ENCODE measurements around the gene SLC16A13.
"Not testable (repeated sequence)": the region's sequence is repeated elsewhere in the genome, so short reads cannot be mapped to it uniquely, and the experiment has no call there.

The SLC16A13 gene, protein sequence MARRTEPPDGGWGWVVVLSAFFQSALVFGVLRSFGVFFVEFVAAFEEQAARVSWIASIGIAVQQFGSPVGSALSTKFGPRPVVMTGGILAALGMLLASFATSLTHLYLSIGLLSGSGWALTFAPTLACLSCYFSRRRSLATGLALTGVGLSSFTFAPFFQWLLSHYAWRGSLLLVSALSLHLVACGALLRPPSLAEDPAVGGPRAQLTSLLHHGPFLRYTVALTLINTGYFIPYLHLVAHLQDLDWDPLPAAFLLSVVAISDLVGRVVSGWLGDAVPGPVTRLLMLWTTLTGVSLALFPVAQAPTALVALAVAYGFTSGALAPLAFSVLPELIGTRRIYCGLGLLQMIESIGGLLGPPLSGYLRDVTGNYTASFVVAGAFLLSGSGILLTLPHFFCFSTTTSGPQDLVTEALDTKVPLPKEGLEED

DNA sequence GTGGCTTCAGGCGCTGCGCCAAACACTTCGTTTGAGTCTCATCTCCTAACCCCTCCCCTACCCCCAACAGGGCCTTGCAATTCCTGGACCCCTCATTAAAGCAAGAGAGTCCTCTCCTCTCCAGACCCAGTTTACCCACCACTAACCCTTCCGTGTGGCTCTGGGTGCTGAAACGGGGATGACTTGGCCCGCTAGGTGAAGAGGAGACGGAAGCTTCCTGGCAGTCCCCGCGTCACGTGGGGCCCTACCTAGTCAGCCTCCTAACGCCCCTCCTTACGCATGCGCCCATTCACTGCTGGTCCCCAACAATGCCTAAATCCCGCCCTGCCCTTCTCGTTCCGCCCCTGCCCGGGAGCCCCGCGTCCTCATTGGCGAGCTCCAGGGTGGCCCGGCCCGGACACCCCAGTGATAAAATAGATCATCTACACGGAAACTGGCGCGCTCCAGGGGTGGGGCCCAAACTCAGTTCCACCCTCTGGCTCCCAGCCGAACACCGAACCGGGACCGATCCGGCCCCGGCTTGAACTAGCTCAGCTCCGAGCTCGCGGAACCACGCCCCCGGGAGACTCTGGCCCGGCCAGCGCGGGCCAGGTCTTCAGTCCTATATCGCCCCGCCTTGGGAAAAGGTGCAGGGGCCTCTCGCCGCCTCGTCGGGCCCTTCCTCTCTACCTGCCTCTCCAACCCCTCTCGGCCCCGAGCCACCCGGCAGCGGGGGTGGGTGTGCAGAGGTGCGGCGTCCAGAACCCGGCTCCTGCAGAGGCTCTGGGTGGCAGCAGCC lies at the start of gene SLC16A13:
TSS of gene SLC16A13 (plus strand) at position 425 of the 778 bp plus-strand sequence. CDS start 368 bp downstream, outside the sequence.
- H3K4me3 ChIP-seq (ENCODE audit: low read depth, low read length) = peak within 1 kb of the TSS; percentile 76
- DNase-seq (ENCODE audit: low read depth) = peak; percentile 80

DNA sequence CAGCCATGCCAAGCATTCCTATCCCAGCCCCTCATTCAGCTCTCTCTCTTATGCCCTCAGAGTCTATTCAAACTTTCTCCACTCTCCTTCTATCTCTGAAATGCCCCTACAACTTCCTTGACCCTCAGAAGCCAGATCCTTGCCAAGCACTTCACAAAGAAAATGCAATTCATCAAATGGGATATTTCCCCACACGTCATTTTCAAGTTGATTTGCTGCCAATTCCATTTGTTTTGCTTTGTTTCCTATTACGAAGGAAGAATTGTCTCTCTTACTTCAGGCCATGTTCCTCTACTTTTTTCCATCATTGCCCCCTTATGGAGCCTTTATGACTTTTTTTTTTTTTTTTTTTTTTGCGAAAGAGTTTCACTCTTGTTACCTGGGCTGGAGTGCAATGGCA lies 49.1 kb upstream of the SLC16A13 start:
- no peak for DNase-seq (ENCODE audit: low read depth)
- H3K4me3 ChIP-seq (ENCODE audit: low read depth, low read length) = no peak overlapping the region

- no peak overlapping the region for H3K4me3 ChIP-seq (ENCODE audit: low read depth, low read length)
These were observed 46.0 kb upstream of the SLC16A13 start for GRCh38 chr17:6989779-6990178.

GRCh38 chr17:6993613-6994056 lies 42.2 kb upstream of the SLC16A13 start:
- not testable (repeated sequence) for DNase-seq (ENCODE audit: low read depth); H3K4me3 ChIP-seq (ENCODE audit: low read depth, low read length)

More at GRCh38 chr17:6989779-6990178, 46.0 kb upstream of the SLC16A13 start:
- no peak for DNase-seq (ENCODE audit: low read depth)

DNA sequence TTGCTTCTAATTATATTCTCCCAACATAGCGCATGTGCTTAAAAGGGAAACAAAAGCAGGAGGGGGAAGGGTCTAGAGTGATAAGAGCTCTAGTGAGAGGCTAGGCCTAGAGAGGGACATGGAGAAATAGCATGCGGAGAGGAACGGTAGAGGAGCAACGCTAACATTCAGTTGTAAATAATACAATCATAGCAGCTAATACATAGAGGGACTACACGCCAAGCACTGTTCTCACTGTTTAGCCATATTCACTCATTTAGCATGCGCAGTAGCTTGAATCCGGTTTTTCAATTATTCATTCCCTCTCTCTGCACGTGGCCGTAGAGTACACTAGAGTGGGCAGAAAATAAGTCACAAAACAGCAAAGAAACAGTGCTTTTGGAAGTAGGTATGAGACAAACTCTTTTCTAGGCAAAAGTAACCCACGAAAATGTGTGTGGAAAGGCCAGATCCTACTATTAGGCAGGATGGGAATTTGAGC lies 41.7 kb upstream of the SLC16A13 start:
- no peak for DNase-seq (ENCODE audit: low read depth)

DNA sequence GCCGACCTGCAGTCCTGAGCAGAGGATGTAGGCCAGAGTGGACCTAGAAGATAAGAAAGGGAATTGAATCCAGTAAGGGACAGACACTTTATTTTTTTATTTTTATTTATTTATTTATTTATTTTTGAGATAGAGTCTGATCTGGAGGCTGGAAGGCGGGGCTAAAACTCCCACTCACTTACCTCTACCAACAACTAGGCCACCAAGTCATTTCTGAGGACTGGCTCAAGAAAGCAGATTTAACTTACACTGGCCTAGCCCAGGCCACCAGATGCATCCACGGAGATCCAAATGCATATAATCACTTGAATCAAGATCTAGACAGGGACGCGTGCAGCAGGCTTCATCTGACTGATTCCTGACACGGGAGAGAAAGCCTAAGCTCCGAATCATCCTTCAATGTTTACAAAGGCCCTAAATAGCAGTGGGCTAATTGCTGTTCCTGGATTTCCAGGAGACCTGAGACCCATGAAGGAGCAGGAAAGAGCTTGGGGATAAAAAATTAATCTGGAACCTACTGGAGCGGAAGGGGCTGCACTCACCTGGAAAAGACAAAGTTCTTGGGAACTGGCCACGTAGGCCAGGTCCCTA lies 41.1 kb upstream of the SLC16A13 start:
- no peak for DNase-seq (ENCODE audit: low read depth)
- no peak overlapping the region for H3K4me3 ChIP-seq (ENCODE audit: low read depth, low read length)

More for the DNA sequence above, 41.7 kb upstream of the SLC16A13 start:
- no peak overlapping the region for H3K4me3 ChIP-seq (ENCODE audit: low read depth, low read length)

DNA sequence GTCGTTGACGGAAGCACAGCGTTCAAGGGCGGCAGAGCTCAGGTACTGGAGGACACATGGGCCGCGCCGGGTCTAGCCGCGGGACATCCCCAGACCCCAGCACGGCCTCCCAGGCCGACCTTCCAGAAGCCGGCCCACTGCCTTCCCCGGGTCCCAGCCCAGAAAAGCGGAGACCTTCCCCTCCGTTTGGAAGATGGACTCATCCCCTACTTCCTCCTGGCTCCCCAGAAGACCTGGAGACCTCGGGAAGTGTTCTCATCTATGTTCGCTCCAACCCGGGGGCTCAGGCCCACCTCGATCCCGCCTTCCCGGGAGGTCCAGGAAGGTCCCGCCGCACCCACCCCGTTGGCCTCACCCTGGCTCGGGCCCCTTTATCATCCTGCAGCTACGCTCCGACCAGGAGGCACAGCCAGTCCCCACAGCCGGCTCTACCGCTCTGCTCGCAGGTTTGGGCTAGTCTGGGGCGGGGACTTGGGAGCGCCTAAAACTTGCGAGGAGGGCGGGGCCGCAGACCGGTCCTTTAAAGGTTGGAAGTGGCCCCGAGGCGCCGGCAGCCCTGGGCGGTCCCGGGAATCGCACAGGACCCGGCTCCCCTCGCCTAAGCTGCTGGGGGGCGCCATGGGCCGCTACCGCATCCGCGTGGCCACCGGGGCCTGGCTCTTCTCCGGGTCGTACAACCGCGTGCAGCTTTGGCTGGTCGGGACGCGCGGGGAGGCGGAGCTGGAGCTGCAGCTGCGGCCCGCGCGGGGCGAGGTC lies 40.1 kb upstream of the SLC16A13 start, which contains the start of gene ALOX12:
TSS of gene ALOX12 (plus strand) at position 550 of the 756 bp plus-strand sequence. CDS start at position 619, 69 bp downstream.
- no peak for DNase-seq (ENCODE audit: low read depth)

DNA sequence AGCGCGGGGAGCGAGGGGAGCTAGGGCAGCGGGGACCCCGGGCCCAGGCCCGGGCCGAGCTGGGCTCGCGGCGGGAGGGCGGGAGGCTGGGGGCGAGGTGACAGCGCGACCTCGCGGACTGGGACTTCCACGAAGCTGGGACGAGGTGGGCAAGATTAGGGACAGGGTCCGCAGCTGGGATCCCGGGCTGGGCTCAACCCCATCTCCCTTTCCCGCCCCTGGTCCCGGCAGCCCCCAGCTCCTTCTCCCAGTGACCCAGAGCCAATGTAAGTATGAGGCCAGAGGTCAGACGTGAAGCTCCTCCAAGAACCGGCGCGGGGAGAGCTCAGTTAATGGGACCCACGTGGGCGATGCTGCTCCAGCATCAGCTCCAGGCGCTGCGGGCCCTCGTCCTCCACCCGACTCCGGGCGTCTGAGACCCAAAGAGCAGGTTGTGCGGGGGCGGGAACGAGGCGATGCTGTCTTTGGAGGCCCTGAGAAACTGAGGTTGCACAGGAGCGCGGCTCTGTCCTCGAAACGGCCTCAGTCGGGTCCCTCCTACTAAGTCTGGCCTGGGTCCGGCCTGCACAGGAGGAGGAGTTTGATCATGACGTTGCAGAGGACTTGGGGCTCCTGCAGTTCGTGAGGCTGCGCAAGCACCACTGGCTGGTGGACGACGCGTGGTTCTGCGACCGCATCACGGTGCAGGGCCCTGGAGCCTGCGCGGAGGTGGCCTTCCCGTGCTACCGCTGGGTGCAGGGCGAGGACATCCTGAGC lies 39.4 kb upstream of the SLC16A13 start:
- DNase-seq (ENCODE audit: low read depth) = no peak
- peak overlapping the region; percentile 29 for H3K4me3 ChIP-seq (ENCODE audit: low read depth, low read length)

More for the DNA sequence above, 40.1 kb upstream of the SLC16A13 start, which contains the start of gene ALOX12:
- H3K4me3 ChIP-seq (ENCODE audit: low read depth, low read length) = peak within 1 kb of the TSS; percentile 29

DNA sequence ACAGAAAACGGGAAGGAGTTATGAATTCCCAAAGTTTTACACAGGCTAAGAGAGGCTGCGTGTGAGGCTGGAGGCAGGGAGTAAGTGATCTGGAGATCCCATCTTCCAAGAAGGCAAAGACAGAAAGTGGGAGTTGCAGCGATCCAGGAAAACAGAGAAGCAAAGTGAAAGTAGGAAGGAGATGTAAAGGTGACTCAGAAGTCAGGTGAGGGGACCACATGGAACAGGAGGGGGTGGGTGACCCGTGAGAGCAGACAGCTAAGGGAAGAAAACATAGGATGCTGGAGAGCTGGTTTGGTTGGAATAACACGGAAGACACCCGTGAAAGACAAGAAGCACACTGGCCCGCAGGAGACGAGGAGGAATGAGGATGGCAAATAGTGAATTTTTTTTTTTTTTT lies 38.6 kb upstream of the SLC16A13 start:
- H3K4me3 ChIP-seq (ENCODE audit: low read depth, low read length) = no peak overlapping the region
- DNase-seq (ENCODE audit: low read depth) = no peak

DNA sequence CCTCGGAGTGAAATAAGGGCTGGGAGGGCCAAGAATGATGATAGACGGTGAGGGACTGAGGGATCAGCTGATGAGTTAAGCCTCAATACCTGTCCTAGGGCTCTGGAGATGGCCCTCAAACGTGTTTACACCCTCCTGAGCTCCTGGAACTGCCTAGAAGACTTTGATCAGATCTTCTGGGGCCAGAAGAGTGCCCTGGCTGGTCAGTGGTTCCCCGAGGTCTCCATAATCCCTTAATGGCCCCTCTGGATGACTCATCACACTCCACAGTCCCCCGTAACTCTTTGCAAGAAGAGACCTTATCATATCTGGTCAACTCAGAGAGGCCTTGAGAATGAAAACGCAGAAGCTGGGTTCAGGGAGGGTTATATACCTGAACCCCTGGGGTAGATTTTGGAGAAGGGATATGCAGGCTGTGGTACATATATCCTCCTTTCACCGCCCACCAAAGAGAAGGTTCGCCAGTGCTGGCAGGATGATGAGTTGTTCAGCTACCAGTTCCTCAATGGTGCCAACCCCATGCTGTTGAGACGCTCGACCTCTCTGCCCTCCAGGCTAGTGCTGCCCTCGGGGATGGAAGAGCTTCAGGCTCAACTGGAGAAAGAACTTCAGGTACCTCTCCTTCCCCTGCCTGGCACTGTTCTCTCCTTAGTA lies 36.8 kb upstream of the SLC16A13 start:
- no peak overlapping the region for H3K4me3 ChIP-seq (ENCODE audit: low read depth, low read length)
- no peak for DNase-seq (ENCODE audit: low read depth)

- H3K4me3 ChIP-seq (ENCODE audit: low read depth, low read length) = no peak overlapping the region
- no peak for DNase-seq (ENCODE audit: low read depth)
These were observed 34.4 kb upstream of the SLC16A13 start for GRCh38 chr17:7001318-7001961.

DNA sequence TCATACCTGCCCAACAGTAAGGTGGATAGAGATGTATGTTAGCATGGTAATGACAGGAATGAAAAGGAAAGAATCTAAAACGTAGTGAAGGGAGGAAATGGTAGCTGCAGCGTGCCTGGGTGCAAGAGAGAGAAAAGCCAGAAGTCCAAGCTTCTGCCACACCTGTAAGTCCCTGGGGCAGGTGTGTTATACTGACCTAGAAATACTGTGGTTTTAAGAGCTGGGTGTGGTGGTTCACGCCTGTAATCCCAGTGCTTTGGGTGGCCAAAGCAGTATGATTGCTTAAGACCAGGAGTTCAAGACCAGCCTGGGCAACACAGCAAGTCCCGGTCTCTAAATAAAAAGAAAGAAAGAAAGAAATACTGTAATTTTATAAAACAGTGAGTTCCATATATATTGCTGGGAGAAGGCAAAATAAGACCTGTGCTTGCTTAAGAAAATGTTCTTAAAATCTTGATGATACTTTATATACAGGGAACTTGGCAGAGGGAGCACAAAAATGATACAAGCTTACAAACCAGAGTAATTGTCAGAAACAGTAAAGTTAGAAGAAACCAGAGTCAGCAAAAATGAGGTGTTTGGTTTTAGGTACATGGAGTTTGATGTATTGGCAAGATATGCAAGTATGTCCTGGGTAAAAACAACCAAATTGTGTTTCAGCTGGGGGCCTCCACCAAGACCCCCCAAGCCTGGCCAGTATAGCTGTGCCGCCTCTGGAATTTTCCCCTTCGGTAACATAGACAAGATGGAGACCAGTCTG lies 33.3 kb upstream of the SLC16A13 start:
- DNase-seq (ENCODE audit: low read depth) = no peak
- H3K4me3 ChIP-seq (ENCODE audit: low read depth, low read length) = no peak overlapping the region

GRCh38 chr17:7003745-7004144 lies 32.1 kb upstream of the SLC16A13 start:
- no peak for DNase-seq (ENCODE audit: low read depth)
- no peak overlapping the region for H3K4me3 ChIP-seq (ENCODE audit: low read depth, low read length)

- H3K4me3 ChIP-seq (ENCODE audit: low read depth, low read length) = no peak overlapping the region
- DNase-seq (ENCODE audit: low read depth) = no peak
These were observed 31.2 kb upstream of the SLC16A13 start for GRCh38 chr17:7004398-7005253.

DNA sequence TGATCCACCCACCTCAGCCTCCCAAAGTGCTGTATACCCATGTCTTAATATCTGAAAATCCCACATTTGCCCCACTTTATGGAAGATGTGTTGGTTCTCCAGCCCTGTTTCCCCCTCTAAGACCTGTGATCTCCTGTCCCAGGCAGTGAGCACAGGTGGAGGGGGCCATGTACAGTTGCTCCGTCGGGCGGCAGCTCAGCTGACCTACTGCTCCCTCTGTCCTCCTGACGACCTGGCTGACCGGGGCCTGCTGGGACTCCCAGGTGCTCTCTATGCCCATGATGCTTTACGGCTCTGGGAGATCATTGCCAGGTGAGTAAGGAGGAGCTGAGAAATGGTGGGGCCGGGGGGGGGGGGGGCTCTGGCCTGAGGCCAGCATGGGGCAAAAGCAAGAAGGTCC lies 30.1 kb upstream of the SLC16A13 start:
- DNase-seq (ENCODE audit: low read depth) = no peak
- H3K4me3 ChIP-seq (ENCODE audit: low read depth, low read length) = no peak overlapping the region

DNA sequence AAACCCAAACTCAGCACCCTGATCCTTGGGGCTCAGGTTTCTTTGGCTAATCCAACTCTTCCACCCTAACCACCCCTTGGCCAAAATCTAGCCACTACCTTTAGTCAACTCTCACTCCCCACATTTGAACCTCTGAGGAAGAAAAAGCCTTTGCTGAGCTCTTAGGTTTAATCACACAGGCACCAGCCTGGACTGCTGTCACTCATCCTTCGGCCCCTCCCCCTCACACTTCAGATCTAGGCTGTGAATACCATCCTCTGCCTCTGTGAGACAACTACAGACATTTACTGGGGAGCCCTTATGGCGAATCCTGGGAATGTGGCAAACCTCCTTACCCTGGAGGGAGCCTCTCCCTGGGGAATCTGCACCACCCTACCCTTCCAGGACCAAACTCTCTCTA lies 28.7 kb upstream of the SLC16A13 start:
- H3K4me3 ChIP-seq (ENCODE audit: low read depth, low read length) = no peak overlapping the region
- DNase-seq (ENCODE audit: low read depth) = no peak
